ENCODE results near the gene PRUNE2.
"Not testable (repeated sequence)": the region's sequence is repeated elsewhere in the genome, so short reads cannot be mapped to it uniquely, and the experiment has no call there.

Gene PRUNE2

GRCh38 chr9:76697081-76697480 is 208.8 kb downstream of the PRUNE2 start:
- no peak for DNase-seq (ENCODE audit: low spot score)

GRCh38 chr9:76693912-76694311 is 212.0 kb downstream of the PRUNE2 start:
- no peak for DNase-seq (ENCODE audit: low spot score)

GRCh38 chr9:76692458-76693129 is 213.3 kb downstream of the PRUNE2 start:
- DNase-seq (ENCODE audit: low spot score) = no peak

- DNase-seq (ENCODE audit: low spot score) = no peak
These were observed 214.2 kb downstream of the PRUNE2 start for GRCh38 chr9:76691517-76692313.

- DNase-seq (ENCODE audit: low spot score) = no peak
These were observed 214.9 kb downstream of the PRUNE2 start for GRCh38 chr9:76690973-76691370.

- no peak for DNase-seq (ENCODE audit: low spot score)
These were observed 215.5 kb downstream of the PRUNE2 start for GRCh38 chr9:76690246-76690972.

GRCh38 chr9:76688471-76689238 is 217.3 kb downstream of the PRUNE2 start:
- DNase-seq (ENCODE audit: low spot score) = no peak

GRCh38 chr9:76687861-76688391 is 218.0 kb downstream of the PRUNE2 start:
- DNase-seq (ENCODE audit: low spot score) = peak; percentile 45

GRCh38 chr9:76686756-76687155 is 219.2 kb downstream of the PRUNE2 start:
- no peak for DNase-seq (ENCODE audit: low spot score)

GRCh38 chr9:76684213-76684612 is 221.7 kb downstream of the PRUNE2 start:
- DNase-seq (ENCODE audit: low spot score) = no peak

GRCh38 chr9:76681556-76681955 is 224.4 kb downstream of the PRUNE2 start:
- no peak for DNase-seq (ENCODE audit: low spot score)

- DNase-seq (ENCODE audit: low spot score) = no peak
These were observed 225.0 kb downstream of the PRUNE2 start for GRCh38 chr9:76680716-76681425.

GRCh38 chr9:76677481-76678055 is 228.3 kb downstream of the PRUNE2 start:
- DNase-seq (ENCODE audit: low spot score) = no peak

- no peak for DNase-seq (ENCODE audit: low spot score)
These were observed 229.1 kb downstream of the PRUNE2 start for GRCh38 chr9:76676857-76677256.

GRCh38 chr9:76667521-76667957 is 238.4 kb downstream of the PRUNE2 start:
- DNase-seq (ENCODE audit: low spot score) = no peak

GRCh38 chr9:76665966-76666365 is 239.9 kb downstream of the PRUNE2 start:
- not testable (repeated sequence) for DNase-seq (ENCODE audit: low spot score)

- DNase-seq (ENCODE audit: low spot score) = no peak
These were observed 240.5 kb downstream of the PRUNE2 start for GRCh38 chr9:76665458-76665857.

GRCh38 chr9:76664120-76664519 is 241.8 kb downstream of the PRUNE2 start:
- no peak for DNase-seq (ENCODE audit: low spot score)

- peak; percentile 22 for DNase-seq (ENCODE audit: low spot score)
These were observed 243.2 kb downstream of the PRUNE2 start for GRCh38 chr9:76662476-76663281.
